GM18511 (cell line): ENCODE data around the gene DYNLRB1.
A peak's percentile ranks its signal among the peaks of the same experiment; 100 is the strongest.

Experiments used
- ATAC-seq: cut with Tn5 transposase; IDR thresholded peaks from one replicate; pipeline ENCODE4 v1.9.1; 2021; ENCODE audit warnings: mild to moderate bottlenecking, moderate library complexity; ENCODE audit not compliant: unreplicated experiment

DYNLRB1 gene

DNA sequence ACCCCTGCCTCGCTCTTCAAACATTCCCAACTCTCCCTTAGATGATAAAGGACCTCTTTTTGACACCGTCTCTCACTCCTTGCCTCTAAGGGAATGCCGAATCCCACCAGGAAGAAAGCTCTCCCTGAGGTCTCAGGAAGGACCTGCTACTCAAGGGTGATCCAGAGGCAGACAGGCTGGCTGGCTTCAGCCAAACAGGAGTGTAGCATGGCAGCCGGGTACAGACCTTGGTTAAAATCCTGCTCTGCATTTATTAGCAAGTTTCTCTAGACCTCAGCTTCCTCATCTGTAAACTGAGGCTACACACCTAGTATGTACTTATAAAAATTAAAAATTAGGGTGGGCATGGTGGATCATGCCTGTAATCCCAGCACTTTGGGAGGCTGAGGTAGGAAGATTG lies 59.5 kb downstream of the DYNLRB1 start:
- no peak for ATAC-seq

DNA sequence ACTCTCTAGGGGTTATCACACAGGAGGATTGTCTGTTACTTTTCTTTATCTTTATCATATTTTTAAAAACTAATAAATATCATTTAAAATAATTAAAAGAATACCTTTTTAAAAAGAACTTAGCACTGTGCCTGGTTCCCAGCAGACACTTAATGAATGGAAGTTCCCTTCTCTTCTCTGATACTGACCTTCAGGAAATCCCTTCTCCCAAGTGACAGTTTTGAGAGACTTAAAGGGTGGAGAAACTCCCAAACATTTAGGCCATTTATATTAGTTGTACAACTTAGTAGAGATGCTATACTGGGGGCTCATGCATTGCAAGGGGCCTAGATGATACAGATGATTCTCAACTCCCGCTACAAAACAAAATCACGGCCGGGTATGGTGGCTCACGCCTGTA lies 60.8 kb downstream of the DYNLRB1 start:
- no peak for ATAC-seq

- no peak for ATAC-seq
These were observed 61.8 kb downstream of the DYNLRB1 start for GRCh38 chr20:34578025-34578424.

- ATAC-seq: no peak
These were observed 62.3 kb downstream of the DYNLRB1 start for GRCh38 chr20:34578521-34578920.

- no peak for ATAC-seq
These were observed 63.2 kb downstream of the DYNLRB1 start for GRCh38 chr20:34579191-34579978.

DNA sequence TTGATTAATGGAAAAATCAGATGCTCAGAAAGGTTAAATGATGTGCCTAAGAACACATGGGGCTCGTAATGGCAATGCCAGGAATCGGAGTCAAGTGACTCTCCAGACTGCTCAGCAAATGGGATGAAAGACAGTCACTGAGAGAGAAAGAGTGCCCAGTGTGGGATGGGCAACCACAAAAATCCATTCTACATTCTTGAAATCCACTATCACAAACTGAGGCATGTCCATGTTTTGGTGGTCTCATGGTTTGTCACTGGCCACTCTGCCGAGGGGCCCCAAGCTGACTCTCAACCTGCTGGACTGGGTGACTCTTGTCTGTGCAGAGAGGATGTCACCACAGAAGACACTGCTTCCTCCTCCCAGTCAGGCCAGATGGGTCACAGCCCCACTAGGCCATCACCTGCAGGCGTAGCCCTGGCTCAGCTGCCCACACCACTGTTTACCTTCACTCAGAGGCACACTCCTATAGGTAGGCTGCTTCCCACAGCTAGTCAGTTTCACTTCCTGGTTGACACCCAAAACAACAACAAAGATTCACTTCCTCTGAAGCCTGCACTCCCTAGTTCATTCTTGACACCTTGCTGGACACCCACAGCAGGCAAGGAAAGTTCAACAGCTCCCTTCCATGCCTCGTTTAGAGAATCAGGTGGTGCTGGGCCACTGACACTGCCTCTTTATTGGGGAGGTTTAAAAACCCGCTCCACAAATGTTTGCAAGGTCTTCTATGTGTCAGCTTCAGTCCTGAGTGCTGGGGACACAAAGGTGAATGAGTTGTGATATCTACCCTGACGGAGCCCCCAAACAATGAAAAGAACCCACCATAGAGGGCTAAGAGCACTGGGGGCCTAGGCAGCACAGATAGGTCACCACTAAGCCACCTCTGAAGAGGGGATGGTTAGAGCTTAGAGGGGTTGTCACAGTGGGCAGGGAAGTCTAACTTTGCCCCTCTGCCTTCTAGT lies 64.0 kb downstream of the DYNLRB1 start:
- ATAC-seq: peak; percentile 60

- ATAC-seq: no peak
These were observed 65.3 kb downstream of the DYNLRB1 start for GRCh38 chr20:34581341-34582184.

- ATAC-seq: no peak
These were observed 66.0 kb downstream of the DYNLRB1 start for GRCh38 chr20:34582221-34582620.

GRCh38 chr20:34582911-34583310 lies 66.7 kb downstream of the DYNLRB1 start:
- no peak for ATAC-seq

DNA sequence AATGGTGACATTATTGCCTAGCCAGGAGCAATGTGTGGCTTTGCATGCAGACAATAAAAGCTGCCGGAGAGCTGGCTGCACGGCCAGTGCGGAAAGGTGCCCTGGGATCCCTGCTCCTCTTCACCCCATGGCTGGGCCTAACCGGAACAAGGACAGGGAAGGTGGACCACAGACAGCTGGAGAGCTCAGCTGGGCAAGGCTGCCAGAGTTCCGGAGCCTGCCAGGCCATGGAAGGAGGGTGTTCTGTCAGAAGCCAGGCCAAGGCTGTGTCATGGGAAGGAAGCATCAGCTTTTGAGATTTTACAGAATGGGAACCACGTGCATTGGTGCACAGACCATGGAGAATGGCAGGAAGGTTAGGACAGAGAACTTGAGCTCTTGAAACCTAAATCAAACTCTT lies 67.3 kb downstream of the DYNLRB1 start:
- ATAC-seq: no peak

DNA sequence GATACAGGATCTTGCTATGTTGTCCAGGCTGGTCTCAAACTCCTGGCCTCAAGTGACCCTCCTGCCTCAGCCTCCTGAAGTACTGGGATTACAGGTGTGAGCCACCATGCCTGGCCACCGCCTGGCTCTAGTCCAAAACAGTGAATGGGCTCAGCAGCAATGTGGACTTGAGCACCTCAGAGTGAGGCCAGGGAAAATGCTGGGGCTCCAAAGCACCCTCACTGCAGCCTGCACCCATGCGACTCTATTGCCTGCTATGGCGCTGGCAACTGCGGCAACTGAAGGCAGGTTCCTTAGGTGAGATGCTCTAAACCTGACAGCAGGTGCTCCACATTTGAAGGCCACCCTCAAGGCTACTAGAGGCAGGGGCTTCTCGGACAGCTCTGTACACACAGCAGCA lies 68.8 kb downstream of the DYNLRB1 start:
- no peak for ATAC-seq

GRCh38 chr20:34586488-34587163 lies 70.4 kb downstream of the DYNLRB1 start:
- no peak for ATAC-seq
